B cell (primary cell): Measurements from ENCODE around the gene GNB5. TPM values are rescaled to one million over a fixed set of nuclear protein-coding genes. Genes with fewer than 3 reads are reported as not detected.

ENCODE experiments used
- ATAC-seq: fragments of 200-7000 bp; cut with Tn5 transposase; one replicate; pipeline ENCODE4 v1.10.0; 2021; ENCODE audit warnings: low read depth, mild to moderate bottlenecking, moderate number of reproducible peaks, moderate library complexity
- CTCF ChIA-PET: fragments of 350-600 bp; sonication (Branson Sonifier 250); formaldehyde crosslinking; loops from one replicate; lab custom pipeline; 2021; ENCODE audit warnings: antibody characterized with exemption, inconsistent platforms; lab: Charles Lee
- POLR2A ChIA-PET: fragments of 350-600 bp; sonication (Branson Sonifier 250); formaldehyde crosslinking; loops from one replicate; lab custom pipeline; 2021; ENCODE audit warnings: antibody characterized with exemption; lab: Charles Lee
- DNase-seq: peaks from one replicate; pipeline ENCODE4 v3.0.0; 2013
- H2AFZ ChIP-seq: 2 replicates; pipeline ENCODE4 v1.6.1; 2012; ENCODE audit warnings: mild to moderate bottlenecking, low read depth, low read length; ENCODE audit not compliant: insufficient read depth, poor library complexity, severe bottlenecking
- H3K27ac ChIP-seq, 2 donors: 1 replicate in 1 of 2; 2 replicates in 1 of 2; pipeline ENCODE4 v1.5.1; 2012 to 2013; ENCODE audit warnings: low read length in 2 of 2, mild to moderate bottlenecking in 2 of 2, moderate library complexity in 1 of 2
- H3K27me3 ChIP-seq, 4 experiments: fragments of 200-600 bp in 1 of 4; sonication (generic) in 1 of 4; replicated peaks in 1 of 4; 1 replicate in 2 of 4; 2 replicates in 2 of 4; pipeline versions ENCODE4 v1.6.1 to v1.7.0; 2013 to 2016; ENCODE audit warnings: low read length in 3 of 4, mild to moderate bottlenecking in 2 of 4, mixed read lengths in 1 of 4, moderate library complexity in 1 of 4; ENCODE audit not compliant: insufficient read depth in 4 of 4, control insufficient read depth in 3 of 4; ENCODE audit errors: control extremely low read depth in 1 of 4
- H3K36me3 ChIP-seq, 2 experiments: replicated peaks in 1 of 2; 1 replicate in 1 of 2; 2 replicates in 1 of 2; pipeline versions ENCODE4 v1.6.1 to v1.7.1; 2013; ENCODE audit warnings: low read length in 1 of 2; ENCODE audit not compliant: insufficient read depth in 2 of 2, control insufficient read depth in 1 of 2; ENCODE audit errors: control extremely low read depth in 1 of 2, extremely low read depth in 1 of 2
- H3K4me1 ChIP-seq, 2 donors: fragments of 200-600 bp in 1 of 2; sonication (generic) in 1 of 2; 1 replicate in 1 of 2; 2 replicates in 1 of 2; pipeline versions ENCODE4 v1.5.1 to v1.6.1; 2013 to 2017; ENCODE audit warnings: low read length in 2 of 2; ENCODE audit not compliant: control insufficient read depth in 2 of 2, insufficient read depth in 2 of 2
- H3K4me2 ChIP-seq: replicated peaks from 2 replicates; pipeline ENCODE3; 2012; ENCODE audit warnings: mild to moderate bottlenecking, low read depth, low read length; ENCODE audit not compliant: poor library complexity, severe bottlenecking
- H3K4me3 ChIP-seq, 5 experiments: fragments of 200-600 bp in 1 of 5; sonication (generic) in 1 of 5; 1 replicate in 3 of 5; 2 replicates in 2 of 5; pipeline versions ENCODE4 v1.5.1 to v1.7.0; 2011 to 2016; ENCODE audit warnings: low read length in 4 of 5, mild to moderate bottlenecking in 4 of 5, low read depth in 2 of 5, control low read depth in 1 of 5, moderate library complexity in 1 of 5; ENCODE audit not compliant: insufficient read depth in 1 of 5; ENCODE audit errors: control extremely low read depth in 1 of 5, extremely low read depth in 1 of 5
- H3K79me2 ChIP-seq: fragments of 200-600 bp; sonication (generic); one replicate; pipeline ENCODE4 v1.6.0; 2016; ENCODE audit warnings: low read length; ENCODE audit not compliant: control insufficient read depth, insufficient read depth
- H3K9ac ChIP-seq: fragments of 200-600 bp; sonication (generic); 2 replicates; pipeline ENCODE4 v1.6.1; 2017; ENCODE audit warnings: mild to moderate bottlenecking, low read length, moderate library complexity
- H3K9me3 ChIP-seq, 3 donors: one replicate each; pipeline versions ENCODE4 v1.6.1 to v1.7.1; 2013; ENCODE audit warnings: low read length in 2 of 3; ENCODE audit not compliant: control insufficient read depth in 2 of 3, insufficient read depth in 1 of 3; ENCODE audit errors: control extremely low read depth in 1 of 3
- H4K20me1 ChIP-seq: 2 replicates; pipeline ENCODE4 v1.6.0; 2012; ENCODE audit warnings: mild to moderate bottlenecking, low read length; ENCODE audit not compliant: insufficient read depth, control insufficient read depth, poor library complexity, severe bottlenecking
- H3K27ac Mint-ChIP-seq: one replicate; pipeline ENCODE4 v1.8.0; 2021; ENCODE audit warnings: mixed read lengths
- H3K27me3 Mint-ChIP-seq: one replicate; pipeline ENCODE4 v1.8.0; 2021; ENCODE audit warnings: mixed read lengths
- H3K4me1 Mint-ChIP-seq: one replicate; pipeline ENCODE4 v1.8.0; 2021; ENCODE audit warnings: mixed read lengths
- H3K4me3 Mint-ChIP-seq: one replicate; pipeline ENCODE4 v1.8.0; 2021; ENCODE audit warnings: mixed read lengths
- H3K9me3 Mint-ChIP-seq: one replicate; pipeline ENCODE4 v1.8.0; 2022; ENCODE audit warnings: mixed read lengths; ENCODE audit not compliant: insufficient read depth
- EZH2 ChIP-seq: IDR thresholded peaks from 2 replicates; pipeline ENCODE4 v1.6.1; 2012; ENCODE audit warnings: borderline replicate concordance, low read depth, mild to moderate bottlenecking, moderate library complexity, low read length; ENCODE audit not compliant: insufficient read depth, poor library complexity, severe bottlenecking
- WGBS: methylation state at CpG from one replicate; pipeline ENCODE4 v1.1.5; 2013; ENCODE audit warnings: missing lambda C conversion rate; ENCODE audit not compliant: insufficient coverage; 5-methylcytosine and 5-hydroxymethylcytosine counted together
- intact Hi-C: fragments of 100-400 bp; cut with micrococcal nuclease; formaldehyde crosslinking; loops from one replicate; pipeline ENCODE4 v1.10.0; 2022
- polyA plus RNA-seq: library from polyadenylated mRNA; depleted of rRNA; stranded (reverse); fragments of >200 nt; gene quantifications from 2 replicates; pipeline ENCODE4 v1.2.3, GENCODE V29; 2012
- total RNA-seq, 2 donors: library from RNA; stranded (reverse); fragments of 120-200 nt in 1 of 2; gene quantifications; 1 replicate in 1 of 2; 2 replicates in 1 of 2; pipeline versions ENCODE4 v1.2.3 to v1.2.4, GENCODE V29; 2013 to 2022
- TF ChIP-seq, protein P1 (sequence below): fragments of 200-600 bp; IDR thresholded peaks from one replicate; pipeline ENCODE4 v1.8.0; 2022; ENCODE audit warnings: antibody characterized with exemption, mild to moderate bottlenecking

GNB5 gene
- total and polyA plus RNA-seq, 2 donors (not counting 1 experiment from before 2014, with no cell fraction given) = 58.5 to 142 TPM

DNA sequence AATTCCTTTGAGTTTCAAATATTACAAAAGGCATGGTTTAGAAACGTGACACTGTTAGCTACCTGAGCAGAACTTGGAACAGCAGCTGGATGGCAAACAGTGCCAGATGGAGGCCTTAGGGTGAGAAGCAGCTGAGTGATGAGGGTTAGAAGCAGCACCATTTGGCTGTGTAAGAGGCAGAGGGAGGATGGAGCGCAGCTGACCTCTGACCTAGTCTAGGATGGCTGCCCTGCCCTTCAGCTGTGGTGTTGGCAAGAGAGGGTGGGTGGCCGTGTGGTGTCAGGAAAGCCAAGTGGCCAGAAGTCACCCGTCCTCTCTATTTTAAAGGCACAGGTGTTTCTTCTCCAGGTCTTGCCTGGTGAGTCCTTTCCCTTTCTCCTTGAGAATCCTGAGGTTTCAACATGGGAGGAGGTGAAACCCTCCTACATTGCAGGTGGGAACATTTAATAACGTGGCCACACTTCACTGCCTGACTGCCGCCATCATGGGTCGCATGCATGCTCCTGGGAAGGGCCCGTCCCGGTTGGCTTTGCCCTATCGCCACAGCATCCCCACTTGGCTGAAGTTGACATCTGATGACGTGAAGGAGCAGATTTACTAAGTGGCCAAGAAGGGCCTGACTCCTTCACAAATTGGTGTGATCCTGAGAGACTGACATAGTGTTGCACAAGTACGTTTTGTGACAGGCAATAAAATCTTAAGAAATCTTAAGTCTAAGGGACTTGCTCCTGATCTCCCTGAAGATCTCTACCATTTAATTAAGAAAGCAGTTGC is 96.2 kb downstream of the GNB5 start:
- Histone ChIP-seq H3K27me3 (peaks cover 0 to 4% (median 0%) of the 10 kb centered on the region in 4 experiments), H3K4me2 (no peak overlapping the region), H3K79me2 (no peaks in the 10 kb centered on the region), H3K27ac (no peak overlapping the region), H3K9ac (no peak overlapping the region), H3K4me1 (no peaks in the 10 kb centered on the region), H2AFZ (no peak overlapping the region), H3K36me3 (no peaks in the 10 kb centered on the region), H3K4me3 (no peak overlapping the region), H3K9me3 (peaks cover 0 to 8% (median 3%) of the 10 kb centered on the region in 3 donors), H4K20me1 (no peaks in the 10 kb centered on the region)
- DNase-seq (no peak), ATAC-seq (no peak)
- intact Hi-C loops = no loop called here
- peaks cover 5% of the 10 kb centered on the region for H3K27me3 Mint-ChIP-seq
- no peaks in the 10 kb centered on the region for H3K4me1 Mint-ChIP-seq
- no peak overlapping the region for H3K27ac Mint-ChIP-seq
- ChIA-PET POLR2A (interaction anchor here (0.7 kb wide), 1 partner anchor 17 kb away, joined by 4 read pairs; no protein-coding TSS in a partner anchor), CTCF (interaction anchor here (1.3 kb wide), 1 partner anchor 14 kb away, joined by 3 read pairs; no protein-coding TSS in a partner anchor)
- H3K9me3 Mint-ChIP-seq = peaks cover 3% of the 10 kb centered on the region
- WGBS = 96% methylated on average over 9 of the region's 12 CpGs
- no peak overlapping the region for H3K4me3 Mint-ChIP-seq
- TF ChIP-seq, protein P1, sequence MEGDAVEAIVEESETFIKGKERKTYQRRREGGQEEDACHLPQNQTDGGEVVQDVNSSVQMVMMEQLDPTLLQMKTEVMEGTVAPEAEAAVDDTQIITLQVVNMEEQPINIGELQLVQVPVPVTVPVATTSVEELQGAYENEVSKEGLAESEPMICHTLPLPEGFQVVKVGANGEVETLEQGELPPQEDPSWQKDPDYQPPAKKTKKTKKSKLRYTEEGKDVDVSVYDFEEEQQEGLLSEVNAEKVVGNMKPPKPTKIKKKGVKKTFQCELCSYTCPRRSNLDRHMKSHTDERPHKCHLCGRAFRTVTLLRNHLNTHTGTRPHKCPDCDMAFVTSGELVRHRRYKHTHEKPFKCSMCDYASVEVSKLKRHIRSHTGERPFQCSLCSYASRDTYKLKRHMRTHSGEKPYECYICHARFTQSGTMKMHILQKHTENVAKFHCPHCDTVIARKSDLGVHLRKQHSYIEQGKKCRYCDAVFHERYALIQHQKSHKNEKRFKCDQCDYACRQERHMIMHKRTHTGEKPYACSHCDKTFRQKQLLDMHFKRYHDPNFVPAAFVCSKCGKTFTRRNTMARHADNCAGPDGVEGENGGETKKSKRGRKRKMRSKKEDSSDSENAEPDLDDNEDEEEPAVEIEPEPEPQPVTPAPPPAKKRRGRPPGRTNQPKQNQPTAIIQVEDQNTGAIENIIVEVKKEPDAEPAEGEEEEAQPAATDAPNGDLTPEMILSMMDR = no peak
- TF ChIP-seq EZH2 = no peak
